ENCODE results near the gene SCAANT1.

- TF ChIP-seq POLR2A (IDR thresholded peaks at IDR 0.05): no peak
- TF ChIP-seq CTCF (IDR thresholded peaks at IDR 0.05): no peak
Measured at GRCh38 chr3:63914312-63914711, 2.1 kb upstream of the SCAANT1 start.
